ENCODE measurements around the gene AP3M1.
A peak's percentile ranks its signal among the peaks of the same experiment; 100 is the strongest.

The AP3M1 gene

DNA sequence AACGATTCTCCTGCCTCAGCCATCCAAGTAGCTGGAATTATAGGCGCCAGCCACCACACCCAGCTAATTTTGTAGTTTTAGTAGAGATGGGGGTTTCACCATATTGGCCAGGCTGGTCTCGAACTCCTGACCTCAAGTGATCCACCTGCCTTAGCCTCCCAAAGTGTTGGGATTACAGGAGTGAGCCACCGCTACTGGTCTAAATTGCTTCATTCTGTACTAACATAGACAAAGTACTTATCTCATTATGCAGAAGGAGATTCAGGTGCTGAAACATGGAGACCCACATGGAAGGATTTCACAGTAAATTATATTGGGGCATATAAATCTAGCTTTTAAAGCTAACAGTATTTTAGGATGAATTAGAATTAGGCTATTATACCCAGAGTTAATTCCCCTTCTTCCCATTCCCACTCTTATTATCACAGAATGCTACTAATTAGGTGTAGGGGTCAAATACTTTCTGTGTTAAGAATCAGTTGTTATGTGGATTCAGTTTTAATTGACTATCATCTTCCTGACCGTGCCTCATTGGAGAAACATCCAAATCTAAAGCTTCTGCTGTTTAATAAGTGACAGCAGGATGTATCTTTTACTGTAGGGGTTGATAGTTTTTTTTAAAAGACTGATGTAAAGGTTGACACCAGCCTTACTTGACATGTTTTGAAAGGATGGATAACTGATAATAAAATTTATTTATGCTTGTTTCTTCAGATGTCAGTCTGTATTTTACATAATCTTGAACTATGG lies 27.6 kb upstream of the AP3M1 start:
- Histone ChIP-seq H3K36me3 (ENCODE audit: control insufficient read depth in 1 of 2, insufficient read depth in 2 of 2, low read length in 2 of 2) (no peaks in the 10 kb centered on the region), H3K27me3 (ENCODE audit: control insufficient read depth in 1 of 2, insufficient read depth in 2 of 2, low read length in 2 of 2) (no peaks in the 10 kb centered on the region), H3K9ac (ENCODE audit: low read depth in 1 of 2, low read length in 2 of 2) (no peak overlapping the region), H3K4me3 (ENCODE audit: low read depth in 1 of 2, low read length in 2 of 2) (no peak overlapping the region), H3K9me3 (ENCODE audit: control insufficient read depth in 1 of 2, low read length in 2 of 2) (no peaks in the 10 kb centered on the region), H3K27ac (ENCODE audit: low read depth, low read length) (no peak overlapping the region), H3K4me1 (ENCODE audit: control insufficient read depth in 1 of 2, insufficient read depth in 2 of 2, low read length in 2 of 2) (peaks cover 18 to 19% of the 10 kb centered on the region in 2 donors)

DNA sequence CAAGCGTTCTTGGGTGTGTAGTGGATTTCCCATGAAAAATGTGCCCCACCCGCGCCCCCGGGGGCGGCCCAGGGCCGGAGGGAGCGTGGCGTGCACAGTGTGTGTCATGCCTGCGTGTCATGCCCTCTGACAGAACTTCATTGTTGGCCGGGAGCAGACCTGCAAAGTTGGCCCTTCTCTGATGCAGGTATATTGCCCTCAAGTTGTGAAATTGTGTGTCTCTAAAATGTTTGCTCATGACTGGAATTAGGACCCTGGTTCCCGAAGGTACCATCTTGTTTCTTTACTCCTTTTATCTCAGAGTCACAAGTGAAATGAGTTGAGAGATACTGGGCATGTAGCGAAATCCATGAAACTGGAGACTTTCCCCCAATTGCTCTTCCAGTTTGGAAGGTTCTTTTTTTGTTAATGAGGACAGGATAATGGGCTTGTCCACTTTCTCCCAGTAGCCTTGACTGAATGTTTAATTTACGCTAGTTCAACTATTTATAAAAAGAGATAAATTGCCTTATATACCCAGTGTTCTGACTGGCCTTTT lies 26.6 kb upstream of the AP3M1 start:
- Histone ChIP-seq H3K9me3 (ENCODE audit: control insufficient read depth in 1 of 2, low read length in 2 of 2) (no peaks in the 10 kb centered on the region), H3K9ac (ENCODE audit: low read depth in 1 of 2, low read length in 2 of 2) (peak overlapping the region; percentile 86 to 97), H3K4me3 (ENCODE audit: low read depth in 1 of 2, low read length in 2 of 2) (peak overlapping the region; percentile 89 to 90), H3K4me1 (ENCODE audit: control insufficient read depth in 1 of 2, insufficient read depth in 2 of 2, low read length in 2 of 2) (peaks cover 18 to 19% of the 10 kb centered on the region in 2 donors), H3K27ac (ENCODE audit: low read depth, low read length) (peak overlapping the region; percentile 95), H3K36me3 (ENCODE audit: control insufficient read depth in 1 of 2, insufficient read depth in 2 of 2, low read length in 2 of 2) (no peaks in the 10 kb centered on the region), H3K27me3 (ENCODE audit: control insufficient read depth in 1 of 2, insufficient read depth in 2 of 2, low read length in 2 of 2) (no peaks in the 10 kb centered on the region)

DNA sequence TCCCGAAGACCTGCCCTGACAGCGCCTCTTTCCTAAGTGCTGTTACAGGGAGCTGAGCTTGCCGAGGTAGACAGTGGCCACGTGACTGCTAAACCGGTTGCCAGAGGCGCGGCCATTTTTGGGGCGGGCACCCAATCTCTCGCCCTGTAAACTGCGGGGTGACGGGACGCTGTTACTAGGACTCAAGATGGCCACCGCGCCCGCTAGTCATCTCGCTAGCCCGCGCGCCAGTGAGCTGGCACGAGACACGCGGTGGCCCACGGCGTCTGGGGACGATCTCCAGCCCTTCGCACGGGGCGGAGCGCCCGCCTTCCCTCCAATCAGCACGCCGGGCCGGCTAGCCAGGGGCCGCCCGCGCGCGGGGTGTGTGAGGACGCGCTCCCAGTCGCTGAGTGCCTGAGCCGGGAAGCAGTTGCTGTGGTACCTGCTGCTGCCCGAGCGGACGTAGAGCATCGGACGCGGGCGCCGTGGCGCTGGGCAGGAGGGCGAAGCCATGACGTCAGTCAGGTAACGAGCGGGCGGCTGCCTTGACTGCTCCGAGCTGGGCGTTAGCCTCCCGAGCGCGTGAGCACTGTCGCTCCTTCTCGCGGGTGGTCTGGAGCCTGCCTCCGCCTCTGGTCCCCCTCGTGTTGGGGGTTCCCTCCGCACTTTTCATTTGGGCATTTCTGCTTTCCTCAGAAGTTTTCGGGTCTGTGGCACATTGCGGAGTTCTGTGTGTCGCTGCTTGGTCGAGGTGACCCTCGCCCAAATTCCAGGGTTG lies 25.9 kb upstream of the AP3M1 start:
- H3K36me3 ChIP-seq (ENCODE audit: control insufficient read depth in 1 of 2, insufficient read depth in 2 of 2, low read length in 2 of 2) = no peaks in the 10 kb centered on the region
- H3K9ac ChIP-seq (ENCODE audit: low read depth in 1 of 2, low read length in 2 of 2) = peak overlapping the region; percentile 86 to 97
- H3K27me3 ChIP-seq (ENCODE audit: control insufficient read depth in 1 of 2, insufficient read depth in 2 of 2, low read length in 2 of 2) = no peaks in the 10 kb centered on the region
- H3K27ac ChIP-seq (ENCODE audit: low read depth, low read length) = peak overlapping the region; percentile 95
- H3K4me1 ChIP-seq (ENCODE audit: control insufficient read depth in 1 of 2, insufficient read depth in 2 of 2, low read length in 2 of 2) = peaks cover 18 to 19% of the 10 kb centered on the region in 2 donors
- peak overlapping the region; percentile 89 to 90 for H3K4me3 ChIP-seq (ENCODE audit: low read depth in 1 of 2, low read length in 2 of 2)
- no peaks in the 10 kb centered on the region for H3K9me3 ChIP-seq (ENCODE audit: control insufficient read depth in 1 of 2, low read length in 2 of 2)

DNA sequence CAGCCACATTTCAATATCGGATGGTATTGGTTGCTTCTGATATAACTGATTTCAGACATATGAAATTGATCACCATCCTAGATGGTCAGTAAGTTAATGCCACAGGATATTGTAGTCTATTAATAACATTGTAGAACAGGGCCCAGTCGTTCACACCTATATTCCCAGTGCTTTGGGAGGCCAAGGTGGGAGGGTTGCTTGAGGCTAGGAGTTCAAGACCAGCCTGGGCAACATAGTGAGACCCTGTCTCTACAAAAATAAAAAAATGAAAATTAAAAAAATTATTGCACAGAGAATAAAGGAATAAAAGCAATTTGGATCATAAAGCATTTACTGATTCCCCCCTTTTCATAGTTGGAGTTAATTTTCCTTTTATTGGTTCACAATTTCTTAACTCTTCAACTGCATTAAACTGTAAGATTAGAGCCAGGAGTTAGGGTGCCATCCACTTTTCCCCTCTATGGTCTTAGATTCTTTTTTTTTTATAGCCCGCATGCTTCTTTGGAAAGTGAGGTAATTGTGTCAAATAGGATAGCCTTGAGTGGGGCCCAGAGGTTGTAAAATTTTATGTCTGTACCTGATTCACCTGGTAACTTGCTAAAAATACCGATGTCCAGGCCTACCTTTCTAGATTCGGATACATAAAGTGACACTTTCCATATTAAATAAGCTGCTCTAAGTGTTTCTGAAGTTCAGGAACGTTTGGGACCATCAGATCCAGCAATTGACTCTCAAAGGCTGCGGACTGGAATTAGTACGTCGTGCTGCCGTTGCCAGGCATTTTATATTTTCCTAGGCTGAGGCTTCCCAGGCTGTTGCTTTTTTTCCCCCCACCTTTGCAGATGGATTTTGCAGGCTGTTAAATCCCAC lies 25.1 kb upstream of the AP3M1 start:
- Histone ChIP-seq H3K9ac (ENCODE audit: low read depth in 1 of 2, low read length in 2 of 2) (peak overlapping the region; percentile 86 to 97), H3K27me3 (ENCODE audit: control insufficient read depth in 1 of 2, insufficient read depth in 2 of 2, low read length in 2 of 2) (no peaks in the 10 kb centered on the region), H3K4me3 (ENCODE audit: low read depth in 1 of 2, low read length in 2 of 2) (peak overlapping the region; percentile 89 to 90), H3K9me3 (ENCODE audit: control insufficient read depth in 1 of 2, low read length in 2 of 2) (no peaks in the 10 kb centered on the region), H3K27ac (ENCODE audit: low read depth, low read length) (peak overlapping the region; percentile 95), H3K36me3 (ENCODE audit: control insufficient read depth in 1 of 2, insufficient read depth in 2 of 2, low read length in 2 of 2) (no peaks in the 10 kb centered on the region), H3K4me1 (ENCODE audit: control insufficient read depth in 1 of 2, insufficient read depth in 2 of 2, low read length in 2 of 2) (peaks cover 18 to 19% of the 10 kb centered on the region in 2 donors)

DNA sequence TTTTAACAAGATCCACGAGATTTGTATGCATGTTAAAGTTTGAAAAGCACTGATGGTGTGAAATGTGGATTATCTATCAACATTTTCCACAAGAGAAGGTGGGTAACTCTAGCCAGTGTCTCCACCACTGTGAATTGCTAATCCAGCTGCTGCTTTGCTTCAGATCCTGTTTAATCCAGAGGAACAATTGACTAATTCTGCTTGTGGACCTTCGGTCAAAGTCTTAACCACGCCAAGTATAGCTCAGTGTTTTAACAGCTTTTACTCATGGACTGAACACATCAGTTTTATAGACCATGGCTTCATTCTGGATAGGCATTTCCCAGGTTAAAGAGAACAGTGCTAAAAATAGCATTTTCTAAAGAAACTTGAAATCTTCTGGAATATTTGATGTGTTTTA lies 23.9 kb upstream of the AP3M1 start:
- H3K4me1 ChIP-seq (ENCODE audit: control insufficient read depth in 1 of 2, insufficient read depth in 2 of 2, low read length in 2 of 2) = peaks cover 19% of the 10 kb centered on the region in 2 donors
- H3K4me3 ChIP-seq (ENCODE audit: low read depth in 1 of 2, low read length in 2 of 2) = no peak overlapping the region
- H3K9me3 ChIP-seq (ENCODE audit: control insufficient read depth in 1 of 2, low read length in 2 of 2) = no peaks in the 10 kb centered on the region
- no peaks in the 10 kb centered on the region for H3K36me3 ChIP-seq (ENCODE audit: control insufficient read depth in 1 of 2, insufficient read depth in 2 of 2, low read length in 2 of 2)
- H3K27me3 ChIP-seq (ENCODE audit: control insufficient read depth in 1 of 2, insufficient read depth in 2 of 2, low read length in 2 of 2) = no peaks in the 10 kb centered on the region
- no peak overlapping the region for H3K27ac ChIP-seq (ENCODE audit: low read depth, low read length)
- H3K9ac ChIP-seq (ENCODE audit: low read depth in 1 of 2, low read length in 2 of 2) = peak overlapping the region in 1 of 2 donors; percentile 7

DNA sequence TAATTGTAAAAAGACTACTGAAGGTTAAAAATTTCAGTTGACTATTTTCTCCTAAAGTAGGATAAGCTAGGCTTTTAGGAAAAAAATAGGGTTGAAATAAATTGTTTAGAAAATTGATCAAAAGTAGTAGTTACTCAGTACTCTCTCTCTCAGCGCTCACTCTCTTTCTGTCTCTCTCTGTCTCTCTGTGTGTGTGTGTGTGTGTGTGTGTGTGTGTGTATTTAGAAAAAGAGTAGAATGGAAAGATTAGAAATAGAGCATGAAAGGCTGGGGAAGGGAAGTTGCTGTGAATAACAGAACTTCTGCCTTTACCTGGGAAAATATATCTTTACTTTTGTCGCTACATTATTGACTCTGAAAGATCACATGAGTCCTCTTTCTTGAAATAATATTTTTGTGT lies 21.0 kb upstream of the AP3M1 start:
- Histone ChIP-seq H3K27me3 (ENCODE audit: control insufficient read depth in 1 of 2, insufficient read depth in 2 of 2, low read length in 2 of 2) (no peaks in the 10 kb centered on the region), H3K4me1 (ENCODE audit: control insufficient read depth in 1 of 2, insufficient read depth in 2 of 2, low read length in 2 of 2) (peaks cover 15 to 19% of the 10 kb centered on the region in 2 donors), H3K27ac (ENCODE audit: low read depth, low read length) (no peak overlapping the region), H3K9ac (ENCODE audit: low read depth in 1 of 2, low read length in 2 of 2) (no peak overlapping the region), H3K4me3 (ENCODE audit: low read depth in 1 of 2, low read length in 2 of 2) (no peak overlapping the region), H3K9me3 (ENCODE audit: control insufficient read depth in 1 of 2, low read length in 2 of 2) (no peaks in the 10 kb centered on the region), H3K36me3 (ENCODE audit: control insufficient read depth in 1 of 2, insufficient read depth in 2 of 2, low read length in 2 of 2) (no peaks in the 10 kb centered on the region)

DNA sequence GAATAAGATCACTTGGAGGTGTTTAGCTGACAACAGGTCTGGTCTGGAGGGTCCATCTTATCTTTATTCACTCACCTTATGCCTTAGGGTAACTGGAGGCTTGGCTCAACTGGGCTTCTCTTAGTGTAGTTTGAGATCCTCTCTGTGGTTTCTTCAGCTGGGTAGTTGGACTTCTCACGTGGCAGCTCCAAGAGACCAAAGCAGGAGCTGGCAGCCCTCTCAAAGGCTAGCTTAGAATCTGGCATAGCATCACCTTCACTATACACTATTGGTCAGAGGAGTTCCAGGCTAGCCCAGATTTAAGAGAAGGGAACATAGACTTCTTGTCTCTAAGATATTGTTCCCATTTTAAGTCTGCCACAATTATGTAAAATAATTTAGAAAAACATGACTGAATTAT lies 16.8 kb upstream of the AP3M1 start:
- no peaks in the 10 kb centered on the region for H3K9me3 ChIP-seq (ENCODE audit: control insufficient read depth in 1 of 2, low read length in 2 of 2)

DNA sequence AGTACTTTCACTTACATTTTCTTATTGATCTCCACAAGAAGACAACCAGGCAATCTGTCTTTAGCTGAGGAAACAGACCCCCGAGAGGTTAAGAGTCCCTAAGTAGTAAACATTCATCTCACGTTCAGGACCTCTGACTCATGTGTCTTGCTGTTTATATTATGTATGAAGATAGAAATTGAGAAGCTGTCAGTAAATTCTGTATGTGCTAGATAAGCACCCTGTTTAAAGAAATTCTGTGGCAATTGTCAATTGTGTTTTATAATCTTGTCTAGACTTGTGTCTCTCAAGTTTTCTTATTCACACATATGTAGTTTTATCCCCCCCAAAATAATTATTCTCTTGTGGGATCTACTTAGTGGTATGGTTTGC lies 14.9 kb upstream of the AP3M1 start:
- H3K9ac ChIP-seq (ENCODE audit: low read depth in 1 of 2, low read length in 2 of 2) = no peak overlapping the region
- H3K27me3 ChIP-seq (ENCODE audit: control insufficient read depth in 1 of 2, insufficient read depth in 2 of 2, low read length in 2 of 2) = no peaks in the 10 kb centered on the region
- no peaks in the 10 kb centered on the region for H3K36me3 ChIP-seq (ENCODE audit: control insufficient read depth in 1 of 2, insufficient read depth in 2 of 2, low read length in 2 of 2)
- peaks cover 0 to 7% of the 10 kb centered on the region in 2 donors for H3K4me1 ChIP-seq (ENCODE audit: control insufficient read depth in 1 of 2, insufficient read depth in 2 of 2, low read length in 2 of 2)
- no peak overlapping the region for H3K4me3 ChIP-seq (ENCODE audit: low read depth in 1 of 2, low read length in 2 of 2)
- H3K9me3 ChIP-seq (ENCODE audit: control insufficient read depth in 1 of 2, low read length in 2 of 2) = no peaks in the 10 kb centered on the region
- no peak overlapping the region for H3K27ac ChIP-seq (ENCODE audit: low read depth, low read length)

More for the DNA sequence above, 16.8 kb upstream of the AP3M1 start:
- Histone ChIP-seq H3K9ac (ENCODE audit: low read depth in 1 of 2, low read length in 2 of 2) (no peak overlapping the region), H3K4me3 (ENCODE audit: low read depth in 1 of 2, low read length in 2 of 2) (no peak overlapping the region), H3K4me1 (ENCODE audit: control insufficient read depth in 1 of 2, insufficient read depth in 2 of 2, low read length in 2 of 2) (peaks cover 0 to 7% of the 10 kb centered on the region in 2 donors), H3K27ac (ENCODE audit: low read depth, low read length) (no peak overlapping the region), H3K36me3 (ENCODE audit: control insufficient read depth in 1 of 2, insufficient read depth in 2 of 2, low read length in 2 of 2) (no peaks in the 10 kb centered on the region), H3K27me3 (ENCODE audit: control insufficient read depth in 1 of 2, insufficient read depth in 2 of 2, low read length in 2 of 2) (no peaks in the 10 kb centered on the region)

DNA sequence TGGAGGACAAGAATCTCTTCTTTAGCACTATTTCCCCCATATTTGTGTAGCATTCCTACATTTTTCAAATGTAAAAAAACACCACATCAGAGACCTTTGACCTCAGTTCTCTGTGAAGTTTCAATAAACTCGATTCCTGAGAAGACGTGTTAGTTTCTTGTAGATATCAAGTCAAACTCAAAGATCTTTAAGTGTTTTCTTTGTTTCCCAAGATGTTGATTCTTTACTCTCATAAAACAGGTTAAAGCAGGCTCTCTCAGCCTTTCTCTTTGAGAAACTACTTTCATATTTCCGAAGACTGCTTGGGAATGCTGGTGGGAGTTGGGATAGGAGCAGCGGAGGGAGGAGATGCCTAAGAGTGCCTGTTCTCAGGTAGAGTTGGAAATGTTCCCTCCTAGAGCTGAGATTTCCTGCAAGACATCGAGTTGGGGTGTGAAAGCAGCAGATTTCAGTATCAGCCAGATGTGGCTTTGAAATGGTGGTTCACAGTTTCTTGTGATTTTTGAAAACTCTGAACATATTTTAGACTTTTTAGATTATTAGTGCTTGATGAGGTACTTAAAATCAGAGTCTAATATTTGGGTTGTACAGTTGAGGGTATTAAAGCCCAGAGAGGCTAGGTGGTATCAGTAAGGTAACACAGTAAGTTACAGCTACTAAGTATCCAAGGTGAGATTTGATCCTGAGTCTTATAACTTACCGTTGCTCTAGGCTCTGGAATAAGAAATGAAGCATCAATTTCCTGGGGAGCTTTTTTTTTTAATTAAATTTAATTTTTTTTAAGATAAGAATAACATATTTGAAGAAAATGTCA lies 14.3 kb upstream of the AP3M1 start:
- Histone ChIP-seq H3K9me3 (ENCODE audit: control insufficient read depth in 1 of 2, low read length in 2 of 2) (no peaks in the 10 kb centered on the region), H3K27ac (ENCODE audit: low read depth, low read length) (no peak overlapping the region), H3K4me3 (ENCODE audit: low read depth in 1 of 2, low read length in 2 of 2) (no peak overlapping the region), H3K36me3 (ENCODE audit: control insufficient read depth in 1 of 2, insufficient read depth in 2 of 2, low read length in 2 of 2) (no peaks in the 10 kb centered on the region), H3K9ac (ENCODE audit: low read depth in 1 of 2, low read length in 2 of 2) (no peak overlapping the region), H3K27me3 (ENCODE audit: control insufficient read depth in 1 of 2, insufficient read depth in 2 of 2, low read length in 2 of 2) (no peaks in the 10 kb centered on the region), H3K4me1 (ENCODE audit: control insufficient read depth in 1 of 2, insufficient read depth in 2 of 2, low read length in 2 of 2) (peaks cover 0 to 7% of the 10 kb centered on the region in 2 donors)
